K562 (cell line): ENCODE data around the gene IFT172. TPM values are rescaled to one million over a fixed set of nuclear protein-coding genes. Genes with fewer than 3 reads are reported as not detected.

Source experiments
- ATAC-seq: fragments of 200-7000 bp; cut with Tn5 transposase; 3 replicates; pipeline ENCODE4 v1.9.1; 2020; ENCODE audit warnings: moderate library complexity
- BruUV-seq: library from RNA; stranded (reverse); fragments of 400-500 nt; replicated peaks from 2 replicates; lab custom pipeline; 2021; lab: Mats Ljungman, UMichigan
- CTCF ChIA-PET: fragments of 300-600 bp; formaldehyde crosslinking; extraction: SDS; loops from one replicate; lab custom pipeline; 2021; ENCODE audit warnings: low intra/inter-chr PET ratio; lab: Yijun Ruan, JAX
- POLR2A ChIA-PET: fragments of 300-600, 350-650 bp; sonication (Branson Sonifier 250); formaldehyde crosslinking; extraction: SDS; loops from one replicate; lab custom pipeline; 2021; ENCODE audit warnings: antibody characterized with exemption, inconsistent platforms; lab: Yijun Ruan, JAX
- DNase-seq, 4 experiments: peaks; one replicate each; pipeline versions ENCODE4 v3.0.0 to v3.0.0-alpha.2; 2011 to 2018; ENCODE audit warnings: low spot score in 3 of 4, mixed read lengths in 3 of 4; ENCODE audit errors: extremely low read depth in 1 of 4
- FAIRE-seq: peaks from 2 replicates; lab custom pipeline; 2011; peaks lifted over from hg19 to GRCh38; lab: Jason Lieb, UNC
- H2AFZ ChIP-seq: 2 replicates; pipeline ENCODE4 v1.6.0; 2011; ENCODE audit warnings: low read depth, low read length, control low read depth, inconsistent platforms
- H3K27ac ChIP-seq: fragments of 200-600 bp; 3 replicates; pipeline ENCODE4 v1.8.0; 2011; ENCODE audit warnings: low read depth, mild to moderate bottlenecking, control low read depth, inconsistent platforms, low read length, moderate library complexity, mixed read lengths; ENCODE audit errors: extremely low read depth
- H3K27me3 ChIP-seq, 2 experiments: fragments of 300-600 bp in 1 of 2; 2 replicates in 1 of 2; 3 replicates in 1 of 2; pipeline versions ENCODE4 v1.6.0 to v1.8.0; 2011; ENCODE audit warnings: inconsistent platforms in 2 of 2, low read length in 2 of 2, mild to moderate bottlenecking in 1 of 2, mixed read lengths in 1 of 2, moderate library complexity in 1 of 2; ENCODE audit not compliant: control insufficient read depth in 2 of 2, insufficient read depth in 2 of 2
- H3K36me3 ChIP-seq: fragments of 300-600 bp; 3 replicates; pipeline ENCODE4 v1.8.0; 2011; ENCODE audit warnings: mild to moderate bottlenecking, low read length, inconsistent platforms; ENCODE audit not compliant: control insufficient read depth, insufficient read depth
- H3K4me1 ChIP-seq, 2 experiments: fragments of 200-600 bp in 1 of 2; replicated peaks in 1 of 2; 2 replicates in 1 of 2; 3 replicates in 1 of 2; pipeline versions ENCODE4 v1.5.1 to v1.8.0; 2011; ENCODE audit warnings: inconsistent platforms in 2 of 2, low read length in 2 of 2, mild to moderate bottlenecking in 1 of 2, mixed read lengths in 1 of 2, moderate library complexity in 1 of 2; ENCODE audit not compliant: control insufficient read depth in 2 of 2, insufficient read depth in 2 of 2
- H3K4me2 ChIP-seq: 2 replicates; pipeline ENCODE4 v1.6.1; 2011; ENCODE audit warnings: low read length, control low read depth, inconsistent platforms, mixed read lengths; ENCODE audit not compliant: insufficient read depth
- H3K4me3 ChIP-seq: fragments of 200-600 bp; sonication (generic), shearing (Covaris generic); 2 replicates; pipeline ENCODE4 v1.5.1; 2016; ENCODE audit warnings: control low read depth, inconsistent platforms
- H3K79me2 ChIP-seq: fragments of 200-600 bp; 3 replicates; pipeline ENCODE4 v1.8.0; 2011; ENCODE audit warnings: low read length, inconsistent platforms; ENCODE audit not compliant: control insufficient read depth, insufficient read depth
- H3K9ac ChIP-seq, 2 experiments: 2 replicates each; pipeline versions ENCODE4 v1.6.0 to v1.6.1; 2011; ENCODE audit warnings: low read depth in 2 of 2, low read length in 2 of 2, control low read depth in 1 of 2, inconsistent platforms in 1 of 2, mild to moderate bottlenecking in 1 of 2, mixed read lengths in 1 of 2; ENCODE audit not compliant: insufficient read depth in 1 of 2
- H3K9me1 ChIP-seq: one replicate; pipeline ENCODE4 v1.6.0; 2011; ENCODE audit warnings: inconsistent platforms, mild to moderate bottlenecking, low read length, moderate library complexity; ENCODE audit not compliant: control insufficient read depth, insufficient read depth
- H3K9me3 ChIP-seq: replicated peaks from 2 replicates; pipeline ENCODE4 v1.5.1; 2011; ENCODE audit warnings: low read depth, low read length, inconsistent platforms; ENCODE audit not compliant: control insufficient read depth, insufficient read depth
- H4K20me1 ChIP-seq: replicated peaks from 2 replicates; pipeline ENCODE4 v1.6.1; 2011; ENCODE audit warnings: low read length, inconsistent platforms, mixed read lengths; ENCODE audit not compliant: control insufficient read depth, insufficient read depth
- ARNT ChIP-seq, 2 experiments: fragments of 450-650 bp; IDR thresholded peaks; 2 replicates each; pipeline ENCODE4 v1.6.1; 2016; ENCODE audit warnings: mild to moderate bottlenecking in 1 of 2
- RHOXF2B ChIP-seq: fragments of 250-450 bp; sonication (Bioruptor Pico); conservative IDR thresholded peaks from 2 replicates; pipeline ENCODE4 v1.5.1; 2021
- ZBTB33 ChIP-seq: sonication (generic); formaldehyde crosslinking; IDR thresholded peaks from 2 replicates; pipeline ENCODE4 v1.8.1; 2023; ENCODE audit warnings: mild to moderate bottlenecking, missing genetic modification reagents
- ZNF79 ChIP-seq: fragments of 250-450 bp; sonication (Bioruptor Pico); IDR thresholded peaks from 2 replicates; pipeline ENCODE4 v1.4.0; 2020; ENCODE audit warnings: low read depth, mild to moderate bottlenecking, moderate library complexity
- WGBS: fragments of 100-300 bp; shearing (Covaris generic); methylation state at CpG from one replicate; pipeline ENCODE4 v1.1.6; 2016; ENCODE audit warnings: low coverage, mixed read lengths; ENCODE audit not compliant: insufficient coverage; ENCODE audit errors: missing lambda C conversion rate; 5-methylcytosine and 5-hydroxymethylcytosine counted together
- in situ Hi-C: fragments of 300-500 bp; cut with MboI; formaldehyde crosslinking; loops from 4 replicates; pipeline ENCODE4 v1.15.0; 2018; ENCODE audit warnings: inconsistent platforms, mixed read lengths
- intact Hi-C: fragments of 100-400 bp; cut with micrococcal nuclease; formaldehyde crosslinking; loops from 2 replicates; pipeline ENCODE4 v1.14.2; 2022
- polyA plus RNA-seq, 8 experiments: library from polyadenylated mRNA; depleted of rRNA in 4 of 8; stranded (reverse) in 5 of 8; unstranded in 3 of 8; fragments of >200 nt; fragmentation: Nextera tagmentation in 2 of 8; fragmentation: Illumina TruSeq in 1 of 8; extraction: Ambion mirVana in 2 of 8; extraction: Trizol in 1 of 8; gene quantifications; 2 replicates each; pipeline versions ENCODE4 v1.2.1 to v1.2.3, GENCODE V29; 2011 to 2014; ENCODE audit warnings: inconsistent platforms in 1 of 8, missing spikeins in 1 of 8
- total RNA-seq, 7 experiments: library from RNA; depleted of rRNA in 6 of 7; stranded (reverse); fragments of >200 nt in 6 of 7; fragmentation: Illumina TruSeq in 2 of 7; extraction: Trizol in 2 of 7; gene quantifications; 2 replicates each; pipeline versions ENCODE4 v1.2.1 to v1.2.3, GENCODE V29; 2011 to 2021; ENCODE audit warnings: low replicate concordance in 1 of 7

The IFT172 gene
- total and polyA plus RNA-seq, 9 of the 15 experiments (the other 6 are each of a cell fraction or from before 2014, with no cell fraction given), result 5.6 to 19.1 (median 13.5) TPM

- TF ChIP-seq ARNT (IDR thresholded peaks at IDR 0.05), result no peak
These were observed 43.9 kb downstream of the IFT172 start (continued) for GRCh38 chr2:27445615-27446014.

- Histone ChIP-seq H3K27ac (no peak overlapping the region), H3K4me2 (no peak overlapping the region), H3K9ac (peak overlapping the region in 1 of 2 experiments; percentile 54; a peak in 1 of 4 replicates), H3K4me1 (peaks cover 12 to 24% of the 10 kb centered on the region in 2 experiments; a peak in 4 of 5 replicates), H3K9me3 (no peaks in the 10 kb centered on the region), H3K79me2 (no peaks in the 10 kb centered on the region), H3K9me1 (peaks cover 4% of the 10 kb centered on the region), H2AFZ (no peak overlapping the region), H3K27me3 (no peaks in the 10 kb centered on the region), H3K4me3 (no peak overlapping the region), H4K20me1 (no peaks in the 10 kb centered on the region), H3K36me3 (peaks cover 56% of the 10 kb centered on the region)
- POLR2A ChIA-PET, result interaction anchor here (1.3 to 1.5 kb wide), 2 partner anchors 15 to 45 kb away, joined by 3 to 5 read pairs; no protein-coding TSS in a partner anchor
- in situ Hi-C loops (no loop called here), intact Hi-C loops (no loop called here)
- BruUV-seq, result no TSS peak
- ATAC-seq (no peak), FAIRE-seq (no peak), DNase-seq (no peak)
- CTCF ChIA-PET, result no interaction called here
- TF ChIP-seq ZBTB33 (CRISPR knock-in tag) (no peak), RHOXF2B (no peak), ZNF79 (CRISPR knock-in tag) (no peak)
- 86% methylated on average over 8 of the region's 8 CpGs for WGBS
These were observed 44.4 kb downstream of the IFT172 start for GRCh38 chr2:27445155-27445554.
